SIG-M5 treated with dmso at 0.1 percent for 504 hours (cell line): Measurements from ENCODE around the gene SERGEF.
"Not testable (repeated sequence)": the region's sequence is repeated elsewhere in the genome, so short reads cannot be mapped to it uniquely, and the experiment has no call there.

Experiments used
- DNase-seq: peaks from one replicate; lab custom pipeline; 2025; ENCODE audit not compliant: unreplicated experiment; lab: John Stamatoyannopoulos, UW

The SERGEF gene

DNA sequence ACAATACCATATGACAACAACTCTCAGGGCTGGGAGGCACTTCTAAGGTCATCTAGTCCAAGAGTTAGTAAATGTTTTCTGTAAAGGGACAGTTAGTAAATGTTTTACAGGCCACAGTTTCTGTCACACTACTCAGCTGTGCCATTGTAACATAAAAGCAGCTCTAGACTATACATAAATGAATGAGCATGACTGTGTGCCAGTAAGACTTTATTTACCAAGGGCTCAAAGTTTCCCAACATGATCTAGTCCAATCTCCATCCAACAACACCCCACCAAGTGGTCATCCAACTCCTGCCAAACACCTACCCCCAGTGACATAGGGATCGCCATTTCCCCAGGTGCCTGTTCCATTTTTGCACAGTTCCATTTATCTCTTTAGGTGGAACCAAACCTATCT is 12.1 kb downstream of the SERGEF start:
- no peak for DNase-seq

GRCh38 chr11:18000128-18000527 is 12.7 kb downstream of the SERGEF start:
- not testable (repeated sequence) for DNase-seq

GRCh38 chr11:17992916-17993315 is 19.9 kb downstream of the SERGEF start:
- DNase-seq: no peak

DNA sequence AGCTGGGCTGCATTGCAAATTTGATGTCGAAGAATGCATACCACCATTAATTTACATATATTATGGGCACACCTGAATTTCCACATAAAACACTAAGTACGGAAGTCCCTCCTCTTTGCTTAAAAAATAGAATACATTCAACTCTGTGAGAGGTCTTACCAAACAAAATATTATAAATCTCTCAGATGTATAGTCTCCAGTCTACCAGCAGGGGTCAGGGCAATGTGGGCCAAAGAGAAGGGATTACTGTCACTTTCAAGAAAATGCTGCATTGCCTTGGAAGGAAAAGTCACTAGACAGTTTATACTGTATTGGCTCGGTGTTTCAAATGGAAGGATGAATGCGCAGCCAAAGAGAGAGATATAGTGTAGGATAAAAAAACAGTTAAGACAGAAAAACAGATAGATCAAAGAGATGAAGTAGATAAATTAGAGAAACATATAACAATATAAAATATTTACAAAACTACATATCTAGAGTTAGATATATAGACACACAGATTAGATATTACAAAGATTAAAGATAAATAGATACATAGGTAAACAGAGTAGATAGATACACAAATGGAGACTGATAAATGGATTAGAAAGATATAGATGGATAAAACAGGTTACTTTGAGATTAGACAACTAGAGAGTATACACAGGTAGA is 20.9 kb downstream of the SERGEF start:
- peak; percentile 62 for DNase-seq

GRCh38 chr11:17989306-17989705 is 23.5 kb downstream of the SERGEF start:
- DNase-seq: no peak

DNA sequence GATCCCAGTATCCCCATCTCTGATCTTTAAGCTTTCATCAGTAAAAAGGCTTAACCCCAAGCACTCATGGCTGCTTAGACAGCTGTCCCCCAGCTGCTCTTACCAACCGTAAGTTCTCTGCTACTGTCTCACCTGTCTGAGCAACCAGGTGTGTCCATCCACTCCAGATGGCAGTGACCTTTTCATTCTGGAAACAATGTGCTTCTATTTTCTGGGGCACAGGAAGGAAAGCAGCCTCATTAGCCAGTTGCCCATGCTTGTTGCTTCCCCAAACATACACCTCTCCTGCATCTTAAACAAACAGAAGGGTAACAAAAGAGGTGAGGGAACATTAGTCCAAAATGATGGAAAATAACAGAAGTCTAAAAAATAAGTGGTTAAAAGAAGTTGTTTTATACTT is 24.4 kb downstream of the SERGEF start:
- no peak for DNase-seq

GRCh38 chr11:17987826-17988225 is 25.0 kb downstream of the SERGEF start:
- DNase-seq: no peak

GRCh38 chr11:17986711-17987220 is 26.1 kb downstream of the SERGEF start:
- DNase-seq: no peak

- no peak for DNase-seq
Measured at GRCh38 chr11:17986007-17986710, 26.7 kb downstream of the SERGEF start.

GRCh38 chr11:17985517-17985916 is 27.3 kb downstream of the SERGEF start:
- DNase-seq: no peak

GRCh38 chr11:17983569-17983968 is 29.3 kb downstream of the SERGEF start:
- no peak for DNase-seq

DNA sequence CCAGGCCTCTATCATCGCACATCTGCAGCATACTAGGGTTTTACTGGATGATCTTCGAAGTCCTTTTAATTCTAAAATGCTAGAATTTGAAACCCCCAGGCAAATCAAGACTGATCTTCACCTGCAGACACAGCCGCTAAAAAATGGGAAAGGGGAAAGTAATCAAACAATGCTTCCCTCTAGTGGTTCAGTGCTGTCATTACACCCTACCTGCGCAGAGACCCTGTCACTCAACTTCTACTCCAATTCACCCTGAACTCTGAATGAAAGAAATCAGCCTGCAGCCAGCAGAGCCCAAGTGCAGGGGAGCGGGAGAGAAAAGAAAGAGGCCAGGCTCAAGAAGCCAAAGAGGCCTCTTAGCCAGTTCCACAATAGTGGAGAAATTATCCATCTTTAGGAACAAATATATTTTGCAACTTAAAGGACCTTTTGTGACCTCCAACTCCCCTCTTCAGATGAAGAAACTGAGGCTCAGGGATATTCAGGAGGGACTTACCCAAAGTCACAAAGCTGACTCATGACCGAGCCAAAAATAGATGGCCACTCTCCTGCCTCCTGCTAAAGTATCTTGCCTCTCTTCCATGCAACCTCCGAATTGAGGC is 33.0 kb downstream of the SERGEF start:
- DNase-seq: no peak

- peak; percentile 42 for DNase-seq
Measured at GRCh38 chr11:17978553-17979287, 34.1 kb downstream of the SERGEF start.

DNA sequence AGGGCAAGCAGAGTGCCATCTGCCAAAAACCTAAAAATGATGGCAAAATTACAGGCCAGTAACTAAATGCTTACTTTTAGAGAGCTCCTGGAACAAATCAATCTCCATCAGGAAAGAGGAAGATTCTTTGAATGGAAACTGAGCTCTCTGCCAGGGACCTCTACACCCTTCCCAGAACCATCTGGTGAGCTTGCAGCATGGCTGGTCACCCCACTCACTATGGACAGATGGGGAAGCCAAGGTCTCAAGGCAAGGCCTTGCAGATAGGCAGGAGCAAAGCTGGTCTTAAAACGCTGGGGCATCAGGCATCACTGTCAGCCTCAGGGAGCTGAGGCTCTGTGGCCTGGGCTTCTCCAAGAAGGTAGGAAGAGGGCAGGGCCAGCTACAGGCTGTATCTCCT is 36.2 kb downstream of the SERGEF start:
- no peak for DNase-seq

GRCh38 chr11:17974246-17974645 is 38.6 kb downstream of the SERGEF start:
- no peak for DNase-seq

DNA sequence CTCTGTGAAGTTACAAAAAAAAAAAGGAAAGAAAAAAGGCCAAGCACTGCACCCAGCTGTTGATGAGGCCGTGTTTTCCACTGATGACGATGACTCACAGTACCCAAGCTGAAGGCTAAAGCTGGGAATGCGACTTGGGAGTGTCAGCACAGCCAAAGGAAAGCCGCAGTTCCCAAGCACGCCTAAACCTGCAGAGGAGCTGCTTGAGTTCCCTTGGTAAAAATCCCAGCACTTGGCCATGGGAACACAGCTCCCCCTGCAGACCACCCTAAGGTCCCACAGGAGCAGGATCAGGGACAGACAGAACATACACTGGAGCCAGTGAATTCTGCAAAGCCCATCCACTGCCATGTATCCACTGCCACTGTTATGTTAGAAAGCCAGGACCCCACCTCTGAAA is 39.9 kb downstream of the SERGEF start:
- DNase-seq: no peak

DNA sequence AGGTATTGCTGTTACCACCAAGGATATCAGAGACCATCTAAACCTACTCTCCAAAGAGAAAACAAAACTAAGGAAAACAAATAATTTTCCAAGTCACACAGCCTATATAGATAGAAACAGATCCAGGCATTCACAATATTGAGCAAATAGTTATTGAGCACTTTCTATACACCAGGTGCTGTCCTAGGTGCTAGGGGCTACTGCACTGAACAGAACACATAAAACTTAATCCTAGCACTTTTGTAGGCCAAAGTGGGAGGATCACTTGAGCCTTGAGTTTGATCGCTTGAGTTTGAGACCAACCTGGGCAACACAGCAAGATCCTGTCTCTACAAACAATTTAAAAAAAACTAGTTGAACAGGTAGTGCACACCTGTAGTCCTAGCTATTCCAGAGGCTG is 44.6 kb downstream of the SERGEF start:
- DNase-seq: no peak

DNA sequence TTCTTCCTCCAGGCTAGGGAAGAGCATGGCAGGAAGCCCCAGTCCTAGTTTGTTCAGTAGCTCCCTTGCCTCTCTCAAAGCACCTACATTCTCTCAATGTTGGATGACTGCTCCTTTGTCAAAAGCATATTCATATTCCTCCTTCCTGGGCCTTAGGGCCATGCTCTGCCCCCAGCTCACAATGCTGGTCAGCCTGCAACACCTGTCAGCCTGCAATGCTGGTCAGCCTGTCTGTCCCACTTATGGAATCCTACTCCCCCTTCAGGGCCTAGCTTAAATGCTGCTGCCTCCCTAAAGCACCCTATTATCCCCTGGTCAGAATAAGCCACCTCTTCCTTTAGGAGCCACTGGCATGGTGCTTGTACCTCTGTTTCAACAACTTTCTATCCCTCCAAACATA is 45.2 kb downstream of the SERGEF start:
- DNase-seq: no peak

- no peak for DNase-seq
Measured at GRCh38 chr11:17960091-17960490, 52.8 kb downstream of the SERGEF start.

GRCh38 chr11:17958446-17958845 is 54.4 kb downstream of the SERGEF start:
- no peak for DNase-seq

DNA sequence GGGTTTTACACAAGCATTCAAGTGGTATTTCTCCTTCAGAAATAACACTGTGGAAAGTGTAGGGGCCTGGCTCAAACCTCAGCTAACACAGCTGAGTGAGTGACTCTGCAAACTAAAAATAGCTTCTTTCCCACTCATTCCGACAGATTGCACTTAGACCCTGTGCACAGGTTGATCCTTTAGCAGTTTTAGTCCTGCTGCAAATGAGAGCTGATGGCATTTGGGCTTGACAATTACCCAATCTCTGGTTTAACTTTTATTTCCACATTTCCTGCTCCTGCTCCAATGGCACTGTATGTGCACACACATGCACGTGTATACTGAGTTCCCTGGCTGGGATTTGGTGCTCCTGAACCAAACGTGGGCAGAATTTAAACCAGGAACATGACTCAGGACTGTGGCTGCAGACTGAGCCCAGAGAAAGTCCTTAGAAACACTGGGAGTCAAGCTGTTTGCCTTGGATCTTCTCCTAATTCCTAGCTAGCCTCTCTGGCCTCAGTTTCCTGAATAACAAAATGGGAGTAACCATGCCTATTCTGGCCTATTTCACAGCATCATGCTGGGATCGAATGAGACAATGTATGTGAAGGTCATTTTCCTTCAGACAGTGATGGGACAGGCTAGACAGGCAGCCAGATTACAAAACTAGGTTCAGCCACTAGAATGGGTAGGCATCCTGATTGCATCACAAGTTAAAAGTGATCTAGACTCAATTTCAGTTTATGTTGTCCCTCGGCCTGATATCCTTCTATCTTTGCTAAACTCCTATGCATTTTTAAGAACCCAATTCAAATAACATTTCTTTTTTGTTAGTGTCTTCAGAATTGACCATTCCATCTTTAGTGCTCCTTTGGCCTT is 58.2 kb downstream of the SERGEF start:
- peak; percentile 25 for DNase-seq
